A549 (cell line): ENCODE measurements around the gene VSIG8. TPM values are rescaled to one million over a fixed set of nuclear protein-coding genes. Genes with fewer than 3 reads are reported as not detected.
A peak's percentile ranks its signal among the peaks of the same experiment; 100 is the strongest.

Experiments used
- ATAC-seq, 2 experiments: fragments of 200-7000 bp in 1 of 2; fragments of >200 bp in 1 of 2; cut with Nextera tagmentation in 1 of 2; cut with Tn5 transposase in 1 of 2; 3 replicates each; pipeline versions ENCODE4 v1.8.0 to v1.9.1; 2018 to 2020; ENCODE audit warnings: mild to moderate bottlenecking in 1 of 2, moderate library complexity in 1 of 2
- CTCF ChIA-PET: fragments of 300-600 bp; sonication (Branson Sonifier 250); formaldehyde crosslinking; extraction: SDS; loops from one replicate; lab custom pipeline; 2021; ENCODE audit warnings: antibody characterized with exemption, inconsistent platforms; lab: Yijun Ruan, JAX
- POLR2A ChIA-PET: fragments of 350-600 bp; formaldehyde crosslinking; extraction: SDS; loops from one replicate; lab custom pipeline; 2021; ENCODE audit warnings: antibody characterized with exemption, inconsistent platforms; lab: Yijun Ruan, JAX
- DNase-seq, 2 experiments: peaks; one replicate each; pipeline versions ENCODE4 v3.0.0 to v3.0.0-alpha.2; 2011 to 2016; ENCODE audit warnings: low read depth in 1 of 2, low spot score in 1 of 2
- FAIRE-seq: peaks from 2 replicates; lab custom pipeline; 2011; peaks lifted over from hg19 to GRCh38; lab: Jason Lieb, UNC
- H3K27ac ChIP-seq, 2 experiments: fragments of >200 bp; sonication (Bioruptor Twin); formaldehyde crosslinking; 3 replicates each; pipeline ENCODE4 v1.5.1; 2016 to 2017
- H3K4me1 ChIP-seq: fragments of >200 bp; sonication (Bioruptor Twin); formaldehyde crosslinking; 3 replicates; pipeline ENCODE4 v1.6.1; 2016
- H3K4me2 ChIP-seq: fragments of >200 bp; sonication (Bioruptor Twin); formaldehyde crosslinking; 3 replicates; pipeline ENCODE4 v1.6.1; 2016
- H3K4me3 ChIP-seq: fragments of >200 bp; sonication (Bioruptor Twin); formaldehyde crosslinking; 3 replicates; pipeline ENCODE4 v1.5.1; 2016
- H3K9me3 ChIP-seq: fragments of >200 bp; sonication (Bioruptor Twin); formaldehyde crosslinking; 3 replicates; pipeline ENCODE4 v1.6.1; 2016
- E2F6 ChIP-seq: IDR thresholded peaks from 2 replicates; pipeline ENCODE4 v1.6.1; 2012; ENCODE audit warnings: low read depth, borderline replicate concordance
- ESRRA ChIP-seq: fragments of 150-350 bp; IDR thresholded peaks from 2 replicates; pipeline ENCODE4 v1.6.1; 2014; ENCODE audit warnings: mild to moderate bottlenecking, low read length, borderline replicate concordance
- FOSL2 ChIP-seq, 2 experiments: fragments of 450-650 bp in 1 of 2; fragments of >200 bp in 1 of 2; sonication (Bioruptor Twin) in 1 of 2; formaldehyde crosslinking; IDR thresholded peaks; 2 replicates each; pipeline versions ENCODE4 v1.5.0 to v1.6.1; 2016 to 2020; ENCODE audit warnings: mild to moderate bottlenecking in 1 of 2, moderate library complexity in 1 of 2
- HOXB13 ChIP-seq: fragments of 250-450 bp; sonication (Bioruptor Pico); IDR thresholded peaks from 2 replicates; pipeline ENCODE4 v1.5.0; 2020; ENCODE audit warnings: low read depth, mild to moderate bottlenecking, moderate library complexity
- HOXB5 ChIP-seq: fragments of 250-450 bp; sonication (Bioruptor Pico); IDR thresholded peaks from 2 replicates; pipeline ENCODE4 v1.5.0; 2020; ENCODE audit warnings: mild to moderate bottlenecking, moderate library complexity
- JUN ChIP-seq, 2 experiments: fragments of >200 bp; sonication (Bioruptor Twin); formaldehyde crosslinking; IDR thresholded peaks; 2 replicates in 1 of 2; 3 replicates in 1 of 2; pipeline ENCODE4 v1.6.1; 2016 to 2017
- KDM1A ChIP-seq: fragments of 200-600 bp; sonication (generic); IDR thresholded peaks from 2 replicates; pipeline ENCODE4 v1.6.1; 2016; ENCODE audit warnings: low read depth, mild to moderate bottlenecking
- KDM5A ChIP-seq: fragments of 200-600 bp; sonication (generic); IDR thresholded peaks from 2 replicates; pipeline ENCODE4 v1.6.1; 2016; ENCODE audit warnings: antibody characterized with exemption, mild to moderate bottlenecking
- MYC ChIP-seq: IDR thresholded peaks from 2 replicates; pipeline ENCODE4 v1.6.1; 2012; ENCODE audit warnings: mild to moderate bottlenecking, inconsistent platforms, low read length, improper control_type of control experiment, borderline replicate concordance
- NPAS2 ChIP-seq: fragments of 250-450 bp; sonication (Bioruptor Pico); IDR thresholded peaks from 2 replicates; pipeline ENCODE4 v1.8.0; 2022; ENCODE audit warnings: mild to moderate bottlenecking, moderate library complexity, borderline replicate concordance
- NR3C1 ChIP-seq: fragments of >200 bp; sonication (Bioruptor Twin); formaldehyde crosslinking; IDR thresholded peaks from 3 replicates; pipeline ENCODE4 v1.6.1; 2017
- RFX5 ChIP-seq: fragments of 450-650 bp; IDR thresholded peaks from 2 replicates; pipeline ENCODE4 v1.7.1; 2014; ENCODE audit warnings: antibody characterized with exemption, mild to moderate bottlenecking, moderate library complexity
- RNF2 ChIP-seq: fragments of 200-600 bp; sonication (generic); IDR thresholded peaks from 2 replicates; pipeline ENCODE4 v1.6.1; 2016; ENCODE audit warnings: low read depth, mild to moderate bottlenecking, antibody characterized with exemption, moderate library complexity, borderline replicate concordance
- WGBS: methylation state at CpG from one replicate; pipeline ENCODE4 v1.1.6; 2017; ENCODE audit errors: missing lambda C conversion rate; 5-methylcytosine and 5-hydroxymethylcytosine counted together
- polyA plus RNA-seq, 4 experiments: library from polyadenylated mRNA; depleted of rRNA in 3 of 4; stranded (reverse); fragments of >200 nt; fragmentation: RNase III in 1 of 4; extraction: RNeasy Plus Mini Kit Qiagen cat#74134 plus additional on column Dnase treatment in 1 of 4; gene quantifications; 2 replicates in 3 of 4; 3 replicates in 1 of 4; pipeline ENCODE4 v1.2.3, GENCODE V29; 2011 to 2017
- TF ChIP-seq, protein P1 (sequence below): fragments of >200 bp; sonication (Bioruptor Twin); formaldehyde crosslinking; IDR thresholded peaks from 3 replicates; pipeline ENCODE4 v1.6.1; 2016
- TF ChIP-seq, protein P2 (sequence below): fragments of 200-600 bp; sonication (generic); IDR thresholded peaks from 2 replicates; pipeline ENCODE4 v1.6.1; 2016; ENCODE audit warnings: antibody characterized with exemption, mild to moderate bottlenecking, moderate library complexity
- TF ChIP-seq, protein P3 (sequence below): IDR thresholded peaks from 2 replicates; pipeline ENCODE4 v1.6.1; 2012
- TF ChIP-seq, protein P4 (sequence below): fragments of 150-350 bp; IDR thresholded peaks from 2 replicates; pipeline ENCODE4 v1.6.1; 2014; ENCODE audit warnings: low read depth, mild to moderate bottlenecking, low read length
- TF ChIP-seq, protein P5 (sequence below): IDR thresholded peaks from 2 replicates; pipeline ENCODE4 v1.6.1; 2012

VSIG8 gene
- polyA plus RNA-seq, 2 of the 4 experiments (the other 2 are of a cell fraction) = 0.04 to 0.09 TPM

- CTCF ChIA-PET = interaction anchor here (0.7 to 12.1 kb wide), 7 partner anchors 11 to 52 kb away, joined by 3 to 126 read pairs (median 4); no protein-coding TSS in a partner anchor
- TF ChIP-seq KDM5A (no peak), RFX5 (no peak), ESRRA (no peak), NPAS2 (CRISPR knock-in tag) (no peak), HOXB5 (no peak), KDM1A (no peak), FOSL2 (IDR thresholded peaks at IDR 0.05) (no peak), FOSL2 (CRISPR knock-in tag; IDR thresholded peaks at IDR 0.05) (no peak), HOXB13 (CRISPR knock-in tag) (no peak), E2F6 (no peak), JUN (IDR thresholded peaks at IDR 0.05) (no peak)
- TF ChIP-seq, protein P1, sequence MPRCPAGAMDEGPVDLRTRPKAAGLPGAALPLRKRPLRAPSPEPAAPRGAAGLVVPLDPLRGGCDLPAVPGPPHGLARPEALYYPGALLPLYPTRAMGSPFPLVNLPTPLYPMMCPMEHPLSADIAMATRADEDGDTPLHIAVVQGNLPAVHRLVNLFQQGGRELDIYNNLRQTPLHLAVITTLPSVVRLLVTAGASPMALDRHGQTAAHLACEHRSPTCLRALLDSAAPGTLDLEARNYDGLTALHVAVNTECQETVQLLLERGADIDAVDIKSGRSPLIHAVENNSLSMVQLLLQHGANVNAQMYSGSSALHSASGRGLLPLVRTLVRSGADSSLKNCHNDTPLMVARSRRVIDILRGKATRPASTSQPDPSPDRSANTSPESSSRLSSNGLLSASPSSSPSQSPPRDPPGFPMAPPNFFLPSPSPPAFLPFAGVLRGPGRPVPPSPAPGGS = no peak
- TF ChIP-seq, protein P2, sequence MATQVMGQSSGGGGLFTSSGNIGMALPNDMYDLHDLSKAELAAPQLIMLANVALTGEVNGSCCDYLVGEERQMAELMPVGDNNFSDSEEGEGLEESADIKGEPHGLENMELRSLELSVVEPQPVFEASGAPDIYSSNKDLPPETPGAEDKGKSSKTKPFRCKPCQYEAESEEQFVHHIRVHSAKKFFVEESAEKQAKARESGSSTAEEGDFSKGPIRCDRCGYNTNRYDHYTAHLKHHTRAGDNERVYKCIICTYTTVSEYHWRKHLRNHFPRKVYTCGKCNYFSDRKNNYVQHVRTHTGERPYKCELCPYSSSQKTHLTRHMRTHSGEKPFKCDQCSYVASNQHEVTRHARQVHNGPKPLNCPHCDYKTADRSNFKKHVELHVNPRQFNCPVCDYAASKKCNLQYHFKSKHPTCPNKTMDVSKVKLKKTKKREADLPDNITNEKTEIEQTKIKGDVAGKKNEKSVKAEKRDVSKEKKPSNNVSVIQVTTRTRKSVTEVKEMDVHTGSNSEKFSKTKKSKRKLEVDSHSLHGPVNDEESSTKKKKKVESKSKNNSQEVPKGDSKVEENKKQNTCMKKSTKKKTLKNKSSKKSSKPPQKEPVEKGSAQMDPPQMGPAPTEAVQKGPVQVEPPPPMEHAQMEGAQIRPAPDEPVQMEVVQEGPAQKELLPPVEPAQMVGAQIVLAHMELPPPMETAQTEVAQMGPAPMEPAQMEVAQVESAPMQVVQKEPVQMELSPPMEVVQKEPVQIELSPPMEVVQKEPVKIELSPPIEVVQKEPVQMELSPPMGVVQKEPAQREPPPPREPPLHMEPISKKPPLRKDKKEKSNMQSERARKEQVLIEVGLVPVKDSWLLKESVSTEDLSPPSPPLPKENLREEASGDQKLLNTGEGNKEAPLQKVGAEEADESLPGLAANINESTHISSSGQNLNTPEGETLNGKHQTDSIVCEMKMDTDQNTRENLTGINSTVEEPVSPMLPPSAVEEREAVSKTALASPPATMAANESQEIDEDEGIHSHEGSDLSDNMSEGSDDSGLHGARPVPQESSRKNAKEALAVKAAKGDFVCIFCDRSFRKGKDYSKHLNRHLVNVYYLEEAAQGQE = no peak
- TF ChIP-seq, protein P3, sequence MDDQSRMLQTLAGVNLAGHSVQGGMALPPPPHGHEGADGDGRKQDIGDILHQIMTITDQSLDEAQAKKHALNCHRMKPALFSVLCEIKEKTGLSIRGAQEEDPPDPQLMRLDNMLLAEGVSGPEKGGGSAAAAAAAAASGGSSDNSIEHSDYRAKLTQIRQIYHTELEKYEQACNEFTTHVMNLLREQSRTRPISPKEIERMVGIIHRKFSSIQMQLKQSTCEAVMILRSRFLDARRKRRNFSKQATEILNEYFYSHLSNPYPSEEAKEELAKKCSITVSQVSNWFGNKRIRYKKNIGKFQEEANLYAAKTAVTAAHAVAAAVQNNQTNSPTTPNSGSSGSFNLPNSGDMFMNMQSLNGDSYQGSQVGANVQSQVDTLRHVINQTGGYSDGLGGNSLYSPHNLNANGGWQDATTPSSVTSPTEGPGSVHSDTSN = no peak
- DNase-seq (no peak), ATAC-seq (no peak), FAIRE-seq (no peak)
- POLR2A ChIA-PET = no interaction called here
- H3K9me3 ChIP-seq = no peaks in the 10 kb centered on the region
- 70% methylated on average over 1 of the region's 1 CpG for WGBS
- no peak overlapping the region for H3K27ac ChIP-seq
- H3K4me2 ChIP-seq = no peak overlapping the region
- H3K4me3 ChIP-seq = no peak overlapping the region
- peaks cover 25% of the 10 kb centered on the region for H3K4me1 ChIP-seq
These were observed 11.1 kb downstream of the VSIG8 start for GRCh38 chr1:159851407-159851806.

- no peak for TF ChIP-seq MYC
- TF ChIP-seq NR3C1 = no peak
- TF ChIP-seq RNF2 = no peak
- TF ChIP-seq, protein P4, sequence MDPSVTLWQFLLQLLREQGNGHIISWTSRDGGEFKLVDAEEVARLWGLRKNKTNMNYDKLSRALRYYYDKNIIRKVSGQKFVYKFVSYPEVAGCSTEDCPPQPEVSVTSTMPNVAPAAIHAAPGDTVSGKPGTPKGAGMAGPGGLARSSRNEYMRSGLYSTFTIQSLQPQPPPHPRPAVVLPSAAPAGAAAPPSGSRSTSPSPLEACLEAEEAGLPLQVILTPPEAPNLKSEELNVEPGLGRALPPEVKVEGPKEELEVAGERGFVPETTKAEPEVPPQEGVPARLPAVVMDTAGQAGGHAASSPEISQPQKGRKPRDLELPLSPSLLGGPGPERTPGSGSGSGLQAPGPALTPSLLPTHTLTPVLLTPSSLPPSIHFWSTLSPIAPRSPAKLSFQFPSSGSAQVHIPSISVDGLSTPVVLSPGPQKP = no peak
- TF ChIP-seq, protein P3 = no peak
- TF ChIP-seq, protein P5, sequence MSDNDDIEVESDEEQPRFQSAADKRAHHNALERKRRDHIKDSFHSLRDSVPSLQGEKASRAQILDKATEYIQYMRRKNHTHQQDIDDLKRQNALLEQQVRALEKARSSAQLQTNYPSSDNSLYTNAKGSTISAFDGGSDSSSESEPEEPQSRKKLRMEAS = no peak
- POLR2A ChIA-PET = no interaction called here
These were observed 12.7 kb downstream of the VSIG8 start for GRCh38 chr1:159849626-159850366.

More at GRCh38 chr1:159849626-159850366, 12.7 kb downstream of the VSIG8 start:
- CTCF ChIA-PET = interaction anchor here (1.3 to 12.1 kb wide), 5 partner anchors 9 to 51 kb away, joined by 3 to 126 read pairs (median 9); no protein-coding TSS in a partner anchor
- Histone ChIP-seq H3K27ac (peak overlapping the region in 1 of 2 experiments; percentile 23; a peak in 1 of 6 replicates), H3K4me3 (no peak overlapping the region), H3K4me1 (peaks cover 25% of the 10 kb centered on the region), H3K4me2 (no peak overlapping the region), H3K9me3 (no peaks in the 10 kb centered on the region)
- ATAC-seq (no peak), FAIRE-seq (no peak), DNase-seq (no peak)
- 60% methylated on average over 2 of the region's 2 CpGs for WGBS
